GM18505 (cell line): ENCODE results near the gene ADARB1.

Experiments
- ATAC-seq: cut with Tn5 transposase; IDR thresholded peaks from one replicate; pipeline ENCODE4 v1.9.1; 2021; ENCODE audit not compliant: unreplicated experiment
- POLR2A ChIP-seq: IDR thresholded peaks from 4 replicates; pipeline ENCODE4 v1.6.1; 2011; ENCODE audit warnings: borderline replicate concordance; ENCODE audit not compliant: insufficient read depth, insufficient read length; ENCODE audit errors: extremely low read depth

ADARB1 gene

GRCh38 chr21:45108808-45109781 lies 34.7 kb downstream of the ADARB1 start:
- ATAC-seq = no peak
- no peak for TF ChIP-seq POLR2A

GRCh38 chr21:45109831-45110492 lies 35.6 kb downstream of the ADARB1 start:
- peak; percentile 64 for ATAC-seq
- no peak for TF ChIP-seq POLR2A

- TF ChIP-seq POLR2A = peak; percentile 45
- ATAC-seq = no peak
Measured at GRCh38 chr21:45110873-45111624, 36.7 kb downstream of the ADARB1 start.

- TF ChIP-seq POLR2A = no peak
- no peak for ATAC-seq
Measured at GRCh38 chr21:45111703-45112102, 37.3 kb downstream of the ADARB1 start.

- no peak for TF ChIP-seq POLR2A
- ATAC-seq = no peak
Measured at GRCh38 chr21:45112371-45112770, 38.0 kb downstream of the ADARB1 start.

GRCh38 chr21:45113543-45113942 lies 39.2 kb downstream of the ADARB1 start:
- no peak for TF ChIP-seq POLR2A
- ATAC-seq = no peak

- no peak for TF ChIP-seq POLR2A
- ATAC-seq = no peak
Measured at GRCh38 chr21:45114072-45114471, 39.7 kb downstream of the ADARB1 start.

GRCh38 chr21:45114475-45114874 lies 40.1 kb downstream of the ADARB1 start:
- ATAC-seq = no peak
- TF ChIP-seq POLR2A = no peak

GRCh38 chr21:45115141-45115540 lies 40.8 kb downstream of the ADARB1 start:
- no peak for TF ChIP-seq POLR2A
- ATAC-seq = no peak

- no peak for ATAC-seq
- no peak for TF ChIP-seq POLR2A
Measured at GRCh38 chr21:45116066-45116465, 41.7 kb downstream of the ADARB1 start.

GRCh38 chr21:45117314-45117713 lies 42.9 kb downstream of the ADARB1 start:
- ATAC-seq = no peak
- TF ChIP-seq POLR2A = no peak

- no peak for ATAC-seq
- no peak for TF ChIP-seq POLR2A
Measured at GRCh38 chr21:45118099-45118498, 43.7 kb downstream of the ADARB1 start.

GRCh38 chr21:45119812-45120211 lies 45.4 kb downstream of the ADARB1 start:
- ATAC-seq = no peak
- TF ChIP-seq POLR2A = no peak
